GM12878 (cell line): ENCODE measurements around the gene APOLD1. TPM values are rescaled to one million over a fixed set of nuclear protein-coding genes. Genes with fewer than 3 reads are reported as not detected.

Experiments
- CHD1 ChIP-seq: IDR thresholded peaks from 2 replicates; pipeline ENCODE4 v1.6.1; 2012; ENCODE audit warnings: low read depth, low read length, improper control_type of control experiment
- CREM ChIP-seq: IDR thresholded peaks from 2 replicates; pipeline ENCODE4 v1.6.1; 2014; ENCODE audit warnings: antibody characterized with exemption, low read depth
- E2F8 ChIP-seq: fragments of 450-650 bp; IDR thresholded peaks from 2 replicates; pipeline ENCODE4 v1.6.1; 2018; ENCODE audit warnings: mild to moderate bottlenecking, low read depth, moderate library complexity; ENCODE audit not compliant: partially characterized antibody
- NKRF ChIP-seq: fragments of 450-650 bp; conservative IDR thresholded peaks from 2 replicates; pipeline ENCODE4 v1.6.1; 2017; ENCODE audit warnings: mild to moderate bottlenecking, moderate library complexity
- PAX8 ChIP-seq: fragments of 450-650 bp; IDR thresholded peaks from 2 replicates; pipeline ENCODE4 v1.6.1; 2017; ENCODE audit warnings: mild to moderate bottlenecking, moderate library complexity
- RELB ChIP-seq: fragments of 450-650 bp; IDR thresholded peaks from 2 replicates; pipeline ENCODE4 v1.6.1; 2017; ENCODE audit warnings: low read depth, mild to moderate bottlenecking, moderate library complexity
- SREBF1 ChIP-seq: IDR thresholded peaks from 2 replicates; pipeline ENCODE4 v1.6.1; 2012; ENCODE audit warnings: mild to moderate bottlenecking, low read length
- polyA plus RNA-seq, 11 experiments: library from polyadenylated mRNA; depleted of rRNA in 4 of 11; unstranded in 6 of 11; stranded (reverse) in 5 of 11; fragments of >200 nt; fragmentation: Nextera tagmentation in 4 of 11; fragmentation: Illumina TruSeq in 1 of 11; extraction: Ambion mirVana in 4 of 11; extraction: Trizol in 1 of 11; gene quantifications; 1 replicate in 1 of 11; 2 replicates in 10 of 11; pipeline versions ENCODE4 v1.2.1 to v1.2.3, GENCODE V29; 2011 to 2016; ENCODE audit warnings: inconsistent platforms in 2 of 11, missing spikeins in 2 of 11, low read depth in 1 of 11
- total RNA-seq, 4 experiments: library from RNA; depleted of rRNA in 3 of 4; stranded (reverse); fragments of >200 nt in 3 of 4; fragmentation: Illumina TruSeq in 1 of 4; extraction: Trizol in 1 of 4; gene quantifications; 2 replicates each; pipeline versions ENCODE4 v1.2.1 to v1.2.3, GENCODE V29; 2013 to 2021

APOLD1 gene
- total and polyA plus RNA-seq, 10 of the 15 experiments (the other 5 are each of a cell fraction or from before 2014, with no cell fraction given): 1.1 to 8.9 (median 4.2) TPM

- TF ChIP-seq SREBF1 (no peak), PAX8 (no peak), CHD1 (no peak), E2F8 (no peak), RELB (no peak), CREM (no peak), NKRF (no peak)
Measured at GRCh38 chr12:12748044-12748443, 37.4 kb upstream of the APOLD1 start (continued).
